ENCODE measurements around the gene PHKG2.
A peak's percentile ranks its signal among the peaks of the same experiment; 100 is the strongest.

Gene PHKG2

DNA sequence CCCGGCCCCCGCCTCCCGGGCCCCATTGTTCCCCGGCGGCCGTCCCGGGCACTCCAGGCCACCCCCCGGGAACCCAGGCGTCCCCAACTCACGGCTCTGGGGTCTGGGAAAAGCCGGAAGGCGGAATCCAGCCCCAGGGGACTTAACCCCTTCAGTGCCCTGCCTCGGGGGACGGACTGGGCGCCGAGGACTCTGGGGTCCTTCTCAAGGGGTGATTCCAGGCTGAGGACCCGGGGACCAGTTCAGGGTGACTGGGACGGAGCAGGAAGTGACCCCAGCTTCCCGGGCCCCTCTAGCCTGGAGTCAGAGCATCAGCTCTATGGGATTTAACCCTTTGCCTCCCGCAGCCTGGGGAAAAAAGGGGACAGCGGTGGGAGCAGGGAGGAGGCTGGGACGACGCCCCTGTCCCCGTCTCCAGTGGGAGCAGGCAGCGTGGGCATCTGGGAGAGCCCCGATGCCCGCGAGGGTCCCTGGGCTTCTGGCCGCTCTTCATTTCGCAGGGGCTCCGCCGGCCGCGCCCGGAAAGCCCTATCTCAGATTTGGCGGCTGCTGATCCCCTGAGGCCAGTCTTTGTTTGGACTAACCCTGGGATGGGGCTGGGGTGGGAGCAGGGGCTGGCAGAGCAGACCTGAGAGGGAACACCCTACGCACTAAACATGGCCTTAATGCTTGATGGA, 38.8 kb downstream of the PHKG2 start, which contains the start of gene ZNF629:
Gene ZNF629, minus strand, starts transcription at position 270 of the 677 bp plus-strand sequence. CDS start 2,723 bp downstream, outside the sequence.
- TF ChIP-seq, protein P1, sequence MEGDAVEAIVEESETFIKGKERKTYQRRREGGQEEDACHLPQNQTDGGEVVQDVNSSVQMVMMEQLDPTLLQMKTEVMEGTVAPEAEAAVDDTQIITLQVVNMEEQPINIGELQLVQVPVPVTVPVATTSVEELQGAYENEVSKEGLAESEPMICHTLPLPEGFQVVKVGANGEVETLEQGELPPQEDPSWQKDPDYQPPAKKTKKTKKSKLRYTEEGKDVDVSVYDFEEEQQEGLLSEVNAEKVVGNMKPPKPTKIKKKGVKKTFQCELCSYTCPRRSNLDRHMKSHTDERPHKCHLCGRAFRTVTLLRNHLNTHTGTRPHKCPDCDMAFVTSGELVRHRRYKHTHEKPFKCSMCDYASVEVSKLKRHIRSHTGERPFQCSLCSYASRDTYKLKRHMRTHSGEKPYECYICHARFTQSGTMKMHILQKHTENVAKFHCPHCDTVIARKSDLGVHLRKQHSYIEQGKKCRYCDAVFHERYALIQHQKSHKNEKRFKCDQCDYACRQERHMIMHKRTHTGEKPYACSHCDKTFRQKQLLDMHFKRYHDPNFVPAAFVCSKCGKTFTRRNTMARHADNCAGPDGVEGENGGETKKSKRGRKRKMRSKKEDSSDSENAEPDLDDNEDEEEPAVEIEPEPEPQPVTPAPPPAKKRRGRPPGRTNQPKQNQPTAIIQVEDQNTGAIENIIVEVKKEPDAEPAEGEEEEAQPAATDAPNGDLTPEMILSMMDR (IDR thresholded peaks at IDR 0.05; ENCODE audit: low read depth, low read length, missing control alignments), result no peak
- DNase-seq (ENCODE audit: low read depth), result no peak
- H3K4me3 ChIP-seq (ENCODE audit: low read depth, low read length), result peak within 1 kb of the TSS; percentile 58

DNA sequence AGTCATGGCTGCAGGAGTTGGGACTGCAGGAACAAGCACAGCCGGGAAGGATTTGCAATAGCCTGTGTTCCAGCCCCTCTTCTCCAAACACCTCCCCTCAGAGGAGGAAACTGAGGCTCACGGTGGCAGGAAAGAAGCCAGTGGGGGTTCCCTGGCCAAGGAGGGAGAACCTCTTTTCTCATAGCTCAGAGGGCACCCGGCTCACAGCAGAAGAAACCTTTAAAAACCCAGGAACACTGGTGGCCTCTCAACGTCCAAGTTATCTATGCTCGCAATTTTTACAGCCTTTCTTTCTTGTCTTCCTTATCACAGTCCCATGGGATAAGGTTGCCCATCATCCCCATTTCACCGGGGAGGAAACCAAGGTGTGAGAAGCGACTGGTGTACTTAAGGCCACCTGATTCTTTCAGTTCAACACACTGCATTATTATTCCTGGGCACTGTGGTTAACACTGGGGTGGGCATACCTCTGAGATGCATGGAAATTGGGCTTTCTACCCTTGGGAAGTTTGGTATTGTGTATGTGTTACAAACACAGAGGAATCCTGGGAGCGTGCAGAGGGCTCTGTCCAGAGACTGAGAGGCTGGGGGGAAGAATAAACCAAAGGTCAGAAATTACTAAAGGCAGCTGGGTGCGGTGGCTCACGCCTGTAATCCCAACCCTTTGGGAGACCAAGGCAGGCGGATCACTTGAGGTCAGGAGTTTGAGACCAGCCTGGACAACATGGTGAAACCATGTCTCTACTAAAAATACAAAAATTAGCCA, 39.6 kb downstream of the PHKG2 start:
- peak overlapping the region; percentile 58 for H3K4me3 ChIP-seq (ENCODE audit: low read depth, low read length)
- TF ChIP-seq, protein P1 (IDR thresholded peaks at IDR 0.05; ENCODE audit: low read depth, low read length, missing control alignments), result no peak
- no peak for DNase-seq (ENCODE audit: low read depth)

DNA sequence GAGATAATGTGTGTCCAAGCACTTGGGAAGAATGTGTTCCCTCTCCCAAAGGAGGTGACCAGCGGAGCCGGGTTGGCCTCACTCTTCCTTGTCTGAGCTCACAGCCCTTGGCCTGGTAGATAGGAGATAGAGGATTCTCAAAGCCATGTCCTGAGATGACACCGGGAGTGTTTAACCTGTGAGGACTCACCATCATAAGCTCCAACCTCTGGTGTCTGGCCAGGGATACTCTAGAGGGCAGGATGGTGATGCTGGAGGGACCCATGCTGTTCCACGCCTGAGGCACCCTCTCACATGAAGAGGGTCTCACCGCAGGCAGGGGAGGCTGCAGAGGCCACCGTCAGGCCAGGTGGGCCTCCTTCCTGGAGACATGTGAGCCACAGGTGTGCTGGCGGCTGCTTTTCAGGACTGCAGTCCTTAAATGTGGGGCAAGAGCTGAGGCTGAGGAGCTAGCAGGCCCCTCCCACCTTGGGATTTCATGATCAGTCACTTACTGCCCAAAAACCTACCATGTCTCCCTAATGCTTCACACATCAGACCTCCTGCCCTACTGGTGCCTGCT, 45.4 kb downstream of the PHKG2 start:
- no peak for DNase-seq (ENCODE audit: low read depth)
- no peak overlapping the region for H3K4me3 ChIP-seq (ENCODE audit: low read depth, low read length)
- TF ChIP-seq, protein P1 (IDR thresholded peaks at IDR 0.05; ENCODE audit: low read depth, low read length, missing control alignments), result no peak

DNA sequence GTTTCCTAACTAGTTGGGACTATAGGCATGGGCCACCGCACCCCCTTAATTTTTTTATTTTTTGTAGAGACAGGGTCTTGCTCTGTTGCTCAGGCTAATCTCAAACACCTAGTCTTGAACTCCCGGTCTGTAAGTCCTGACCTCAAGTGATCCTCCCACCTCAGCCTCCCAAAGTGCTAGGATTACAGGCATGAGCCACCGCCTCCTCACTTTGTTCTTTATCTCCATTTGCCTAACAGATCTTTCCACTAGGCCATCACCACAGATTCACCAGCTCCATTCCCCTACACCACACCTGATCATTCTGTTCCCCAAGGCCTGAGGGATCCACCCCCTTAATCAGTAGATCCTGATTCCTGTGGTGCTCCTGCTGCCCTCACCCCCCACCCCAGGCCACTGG, 46.4 kb downstream of the PHKG2 start:
- DNase-seq (ENCODE audit: low read depth), result no peak
- no peak overlapping the region for H3K4me3 ChIP-seq (ENCODE audit: low read depth, low read length)
- TF ChIP-seq, protein P1 (IDR thresholded peaks at IDR 0.05; ENCODE audit: low read depth, low read length, missing control alignments), result no peak

DNA sequence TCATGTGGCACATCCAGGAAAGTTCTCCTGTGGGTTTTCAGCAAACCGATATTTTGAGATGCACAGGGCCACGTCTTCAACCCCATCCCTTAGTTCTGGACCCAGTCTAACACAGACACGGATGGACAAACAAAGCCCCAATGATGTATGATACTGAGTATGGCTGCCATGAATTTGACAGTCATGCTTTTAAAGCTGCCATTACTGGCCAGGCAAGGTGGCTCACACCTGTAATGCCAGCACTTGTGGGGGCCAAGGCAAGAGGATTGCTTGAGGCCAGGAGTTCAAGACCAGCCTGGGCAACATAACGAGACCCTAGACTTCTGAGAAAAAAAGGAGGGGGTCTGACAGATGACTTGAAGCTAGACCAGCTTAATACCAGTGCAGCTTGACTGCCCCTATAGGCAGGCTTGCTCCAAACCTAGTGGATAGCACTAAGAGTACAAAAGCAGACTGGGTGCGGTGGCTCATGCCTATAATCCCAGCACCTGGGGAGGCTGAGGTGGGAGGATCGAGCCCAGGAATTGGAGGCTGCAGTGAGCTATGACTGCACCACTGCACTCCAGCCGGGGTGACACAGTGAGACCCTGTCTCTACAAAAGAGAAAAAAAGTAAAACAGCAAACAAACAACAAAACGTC, 49.6 kb downstream of the PHKG2 start:
- TF ChIP-seq, protein P1 (IDR thresholded peaks at IDR 0.05; ENCODE audit: low read depth, low read length, missing control alignments), result peak; percentile 28
- DNase-seq (ENCODE audit: low read depth), result no peak
- H3K4me3 ChIP-seq (ENCODE audit: low read depth, low read length), result no peak overlapping the region
